ENCODE data around the gene MTR.
"Not testable (repeated sequence)": the region's sequence is repeated elsewhere in the genome, so short reads cannot be mapped to it uniquely, and the experiment has no call there.

Gene MTR

DNA sequence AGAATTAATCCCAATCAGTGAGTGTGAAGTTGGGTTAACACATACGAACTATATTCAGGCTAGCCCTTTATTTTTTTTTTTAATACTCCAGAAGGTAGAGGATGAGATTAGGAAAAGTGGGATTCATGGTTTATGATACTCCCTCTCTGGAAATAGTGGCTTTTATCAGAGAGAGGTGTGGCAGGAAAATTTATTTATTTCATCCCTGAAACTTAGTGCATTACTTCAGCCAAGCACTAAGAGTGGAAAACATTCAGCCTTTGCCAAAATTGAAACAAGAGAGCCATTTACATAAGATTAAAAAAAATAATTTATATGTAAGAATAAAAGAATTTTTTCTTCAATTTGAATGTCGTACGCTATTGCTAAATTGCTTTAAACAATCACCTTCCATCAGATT is 35.0 kb downstream of the MTR start:
- no peak for DNase-seq (ENCODE audit: low read depth in 1 of 2, low spot score in 1 of 2)

DNA sequence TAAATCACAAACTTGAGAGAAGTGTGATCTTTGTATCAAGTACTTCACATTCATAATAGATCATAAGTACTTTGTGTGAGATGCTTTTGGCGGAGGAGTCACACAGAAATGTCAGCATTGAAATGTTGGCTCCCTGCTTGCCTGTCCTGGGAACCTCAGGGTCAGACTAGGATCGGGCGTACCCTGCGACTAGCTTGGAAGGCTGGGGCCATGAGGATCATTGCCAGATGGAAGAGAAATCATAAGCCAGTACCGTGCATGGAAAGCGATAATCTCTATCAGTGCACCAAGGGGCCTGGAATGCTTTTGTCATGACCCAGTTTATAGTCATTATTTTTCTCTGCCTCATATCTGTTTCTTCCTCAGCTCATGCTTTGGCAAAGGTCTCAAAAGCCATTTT is 35.5 kb downstream of the MTR start:
- DNase-seq (ENCODE audit: low read depth in 1 of 2, low spot score in 1 of 2), result no peak

DNA sequence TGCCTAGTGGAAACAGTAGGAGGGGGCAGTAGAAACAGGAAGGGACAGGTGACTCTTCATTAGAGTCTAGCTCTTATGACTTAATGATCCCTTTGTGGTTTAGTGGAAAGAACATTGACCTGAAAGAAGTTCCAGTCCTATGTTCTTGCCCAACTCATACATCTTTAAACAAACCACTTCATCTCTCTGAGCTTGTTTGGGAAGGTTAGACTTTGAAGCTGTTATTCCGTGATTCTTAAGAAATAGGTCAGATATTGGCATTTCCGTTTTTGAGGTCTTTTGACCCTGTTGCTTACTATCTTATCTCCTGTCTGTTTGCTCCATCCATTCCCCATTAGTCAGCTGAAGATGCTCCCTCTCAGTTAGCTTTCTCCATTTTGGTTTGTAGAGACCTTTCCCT is 38.5 kb downstream of the MTR start:
- DNase-seq (ENCODE audit: low read depth in 1 of 2, low spot score in 1 of 2), result no peak

DNA sequence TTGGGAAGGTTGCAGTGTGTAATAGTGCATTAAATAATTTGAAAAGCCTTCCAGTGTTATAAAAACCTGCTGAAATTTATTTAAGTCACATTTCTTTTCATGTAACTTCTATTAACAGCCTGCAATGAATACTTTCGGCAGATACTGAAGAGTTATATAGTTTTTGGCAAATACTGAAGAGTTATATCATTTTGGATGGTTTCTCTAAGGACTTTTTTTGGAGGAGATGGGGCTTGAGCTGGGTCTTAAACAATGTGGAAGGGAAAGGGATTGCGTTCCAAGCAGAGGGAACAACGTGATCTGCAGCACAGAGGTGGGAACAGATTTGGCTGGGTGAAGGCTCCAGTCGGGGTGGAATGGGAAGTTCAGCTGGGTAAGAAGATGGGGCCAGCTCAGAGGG is 39.8 kb downstream of the MTR start:
- no peak for DNase-seq (ENCODE audit: low read depth in 1 of 2, low spot score in 1 of 2)

DNA sequence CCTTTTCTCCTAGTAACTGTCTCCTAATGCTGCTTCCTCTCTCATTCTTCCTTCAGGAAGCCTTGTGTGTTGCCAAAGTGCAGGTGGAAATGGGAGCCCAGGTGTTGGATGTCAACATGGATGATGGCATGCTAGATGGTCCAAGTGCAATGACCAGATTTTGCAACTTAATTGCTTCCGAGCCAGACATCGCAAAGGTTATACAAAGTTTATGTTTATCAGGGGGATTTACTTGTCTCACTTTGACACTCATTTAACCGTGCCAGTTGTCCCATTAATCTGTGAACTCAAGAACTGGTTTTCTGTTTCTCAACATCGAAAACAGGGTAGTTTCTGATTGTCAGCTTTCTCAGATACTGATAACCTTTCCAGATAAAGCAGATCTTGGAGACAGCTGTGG is 40.4 kb downstream of the MTR start:
- DNase-seq (ENCODE audit: low read depth in 1 of 2, low spot score in 1 of 2), result no peak

DNA sequence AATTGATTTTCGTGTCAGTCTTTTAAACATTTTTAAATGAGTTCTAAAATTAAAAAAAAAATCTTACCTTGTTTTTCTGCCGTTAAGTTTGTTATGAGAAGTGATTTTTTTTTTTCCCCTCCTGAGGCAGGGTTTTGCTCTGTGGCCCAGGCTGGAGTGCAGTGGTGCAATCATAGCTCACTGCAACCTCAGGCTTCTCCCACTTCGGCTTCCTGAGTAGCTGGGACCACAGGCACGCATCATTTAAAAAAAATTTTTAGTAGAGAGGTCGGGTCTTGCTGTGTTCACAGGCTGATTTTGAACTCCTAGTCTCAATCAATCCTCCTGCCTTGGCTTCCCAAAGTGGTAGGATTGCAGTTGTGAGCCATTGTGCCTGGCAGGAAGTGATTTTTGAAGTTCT is 41.1 kb downstream of the MTR start:
- no peak for DNase-seq (ENCODE audit: low read depth in 1 of 2, low spot score in 1 of 2)

DNA sequence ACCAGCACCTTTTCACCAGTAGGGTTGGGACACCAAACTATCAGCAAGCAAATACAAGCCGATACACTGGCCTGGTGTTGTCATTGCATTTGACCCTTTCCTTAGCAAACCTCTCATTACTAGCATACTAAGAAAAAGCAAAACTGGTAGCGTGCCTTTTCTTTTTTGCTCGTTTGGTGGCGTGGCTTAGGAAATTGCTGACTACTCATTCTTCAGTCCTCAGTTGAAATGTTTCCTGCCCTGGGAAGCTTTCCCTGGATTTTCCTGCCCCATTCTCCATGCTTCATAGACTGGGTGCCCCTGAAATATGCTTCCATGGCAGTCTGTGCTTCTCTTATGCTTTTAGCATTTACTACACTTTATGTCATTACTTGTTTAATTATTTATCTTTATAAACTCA is 42.0 kb downstream of the MTR start:
- DNase-seq (ENCODE audit: low read depth in 1 of 2, low spot score in 1 of 2), result no peak

DNA sequence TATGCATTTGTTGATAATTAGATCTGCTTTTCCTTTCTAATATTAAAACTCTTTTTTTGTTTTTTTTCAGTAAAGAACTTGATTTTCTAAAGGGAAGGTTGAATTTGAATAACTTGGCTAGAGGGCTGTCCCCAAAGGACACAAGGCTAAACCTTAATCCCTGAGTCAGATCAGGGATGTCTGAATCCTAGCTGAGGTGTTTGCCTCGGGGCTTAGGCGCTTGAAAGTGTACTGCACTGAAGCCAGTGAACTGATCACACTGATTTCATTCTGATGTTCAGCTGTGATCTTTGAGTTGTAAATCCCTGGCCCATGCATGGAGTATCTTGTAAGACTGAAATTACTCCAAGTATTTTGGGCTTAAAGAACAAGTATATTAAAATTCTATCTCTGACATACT is 42.8 kb downstream of the MTR start:
- DNase-seq (ENCODE audit: low read depth in 1 of 2, low spot score in 1 of 2), result no peak

DNA sequence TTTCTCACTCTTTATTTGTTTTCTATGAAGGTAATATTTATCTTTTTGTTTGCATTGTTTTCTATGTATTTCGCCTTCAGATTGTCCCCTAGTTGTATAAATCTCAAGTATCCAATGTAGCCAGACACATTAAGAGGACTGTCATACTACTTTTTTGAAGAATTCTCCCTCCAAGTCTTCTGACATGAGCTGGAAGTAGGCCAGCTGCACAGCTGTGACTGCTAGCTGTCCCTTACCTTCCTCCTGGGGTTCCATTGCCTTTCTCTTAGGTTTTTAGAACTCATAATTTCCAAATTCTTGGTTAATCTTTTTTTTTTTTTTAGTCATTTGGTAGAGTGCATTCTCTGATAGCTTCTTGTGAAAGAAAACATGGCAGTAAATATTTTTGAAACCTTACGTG is 46.2 kb downstream of the MTR start:
- no peak for DNase-seq (ENCODE audit: low read depth in 1 of 2, low spot score in 1 of 2)

DNA sequence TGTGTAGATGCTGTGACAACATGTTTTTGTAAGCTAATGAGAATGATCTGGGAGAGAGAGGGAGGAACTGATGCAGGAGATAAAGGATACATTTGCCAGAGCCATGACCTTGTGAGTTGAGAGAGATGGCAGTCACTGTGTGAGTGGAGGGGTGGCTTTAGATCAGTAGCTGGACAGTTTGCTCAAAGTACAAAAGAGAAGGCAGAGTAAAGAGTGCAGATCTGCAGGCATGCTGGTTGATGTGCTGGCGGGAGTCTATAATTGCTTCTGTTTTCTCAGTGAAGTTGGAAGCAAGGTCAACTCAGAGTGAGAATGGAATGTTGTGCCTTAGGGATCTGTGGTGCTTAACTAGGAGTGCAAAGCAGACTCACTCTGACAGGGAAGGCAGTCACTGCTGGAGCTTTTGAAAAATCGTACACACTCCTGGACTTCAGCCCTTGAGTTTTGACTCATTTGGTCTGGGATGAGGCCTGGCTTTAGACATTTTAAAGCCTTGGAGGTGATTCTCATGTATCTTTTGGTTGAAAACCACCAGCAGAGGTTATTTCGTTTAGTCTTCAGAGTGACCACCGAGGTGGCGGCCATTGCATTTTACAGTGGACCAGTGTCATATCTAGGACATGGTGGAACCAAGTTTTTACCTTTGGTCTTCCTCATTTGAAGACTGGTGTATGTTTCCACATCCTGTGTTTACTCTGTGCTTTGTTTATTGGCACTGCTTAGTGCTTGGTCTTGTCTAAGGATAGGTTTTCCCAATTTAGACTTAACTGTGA is 49.6 kb downstream of the MTR start:
- no peak for DNase-seq (ENCODE audit: low read depth in 1 of 2, low spot score in 1 of 2)

DNA sequence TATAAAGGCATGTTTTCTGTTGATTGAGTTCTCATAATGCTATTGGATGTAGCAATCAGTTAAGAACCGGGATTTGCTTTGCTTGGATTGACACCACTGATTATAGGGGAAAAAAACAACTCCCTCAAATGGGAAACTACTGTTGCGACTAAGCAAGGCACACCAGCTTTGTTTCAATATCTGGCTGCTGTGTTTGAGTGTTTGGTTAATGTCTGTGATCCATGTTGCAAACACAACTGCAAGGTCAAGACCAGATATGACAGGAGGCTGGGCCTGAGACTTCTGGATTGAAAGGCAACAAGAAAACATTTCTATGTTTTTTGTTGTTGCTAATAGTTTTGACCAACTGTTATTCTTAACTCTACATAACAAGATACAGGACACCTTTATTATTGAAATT is 50.7 kb downstream of the MTR start:
- no peak for DNase-seq (ENCODE audit: low read depth in 1 of 2, low spot score in 1 of 2)

DNA sequence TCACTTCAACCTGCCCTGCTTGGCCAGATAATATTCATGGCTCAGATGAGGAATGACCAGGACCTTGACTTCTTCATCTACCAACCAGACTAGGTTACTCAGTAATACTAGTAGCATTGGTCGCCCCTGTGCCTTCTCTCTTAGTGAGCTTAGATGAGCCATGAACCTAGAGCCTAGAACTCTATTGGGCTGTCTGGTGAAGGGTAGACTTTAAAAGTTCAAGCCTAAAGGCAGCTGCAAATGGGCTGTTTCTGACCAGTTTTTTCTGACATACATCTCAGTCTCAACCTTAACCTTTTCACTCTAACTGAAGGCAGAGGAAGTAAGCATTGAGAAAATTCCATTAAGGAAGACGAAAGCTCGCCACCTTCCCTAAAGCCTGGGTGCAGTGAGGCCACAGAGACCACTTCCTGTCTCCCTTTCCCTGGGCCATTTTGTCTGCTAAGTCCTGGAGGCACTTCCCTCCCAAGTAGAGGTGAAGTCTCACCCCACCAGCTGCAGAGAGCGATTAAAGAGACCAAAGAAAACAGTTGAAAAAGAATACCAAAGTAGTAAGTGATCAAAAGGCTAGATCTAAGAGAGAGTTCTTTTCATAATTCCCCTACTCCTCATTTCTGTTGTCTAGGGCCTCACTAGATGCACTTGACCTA is 53.3 kb downstream of the MTR start:
- DNase-seq (ENCODE audit: low read depth in 1 of 2, low spot score in 1 of 2), result no peak

DNA sequence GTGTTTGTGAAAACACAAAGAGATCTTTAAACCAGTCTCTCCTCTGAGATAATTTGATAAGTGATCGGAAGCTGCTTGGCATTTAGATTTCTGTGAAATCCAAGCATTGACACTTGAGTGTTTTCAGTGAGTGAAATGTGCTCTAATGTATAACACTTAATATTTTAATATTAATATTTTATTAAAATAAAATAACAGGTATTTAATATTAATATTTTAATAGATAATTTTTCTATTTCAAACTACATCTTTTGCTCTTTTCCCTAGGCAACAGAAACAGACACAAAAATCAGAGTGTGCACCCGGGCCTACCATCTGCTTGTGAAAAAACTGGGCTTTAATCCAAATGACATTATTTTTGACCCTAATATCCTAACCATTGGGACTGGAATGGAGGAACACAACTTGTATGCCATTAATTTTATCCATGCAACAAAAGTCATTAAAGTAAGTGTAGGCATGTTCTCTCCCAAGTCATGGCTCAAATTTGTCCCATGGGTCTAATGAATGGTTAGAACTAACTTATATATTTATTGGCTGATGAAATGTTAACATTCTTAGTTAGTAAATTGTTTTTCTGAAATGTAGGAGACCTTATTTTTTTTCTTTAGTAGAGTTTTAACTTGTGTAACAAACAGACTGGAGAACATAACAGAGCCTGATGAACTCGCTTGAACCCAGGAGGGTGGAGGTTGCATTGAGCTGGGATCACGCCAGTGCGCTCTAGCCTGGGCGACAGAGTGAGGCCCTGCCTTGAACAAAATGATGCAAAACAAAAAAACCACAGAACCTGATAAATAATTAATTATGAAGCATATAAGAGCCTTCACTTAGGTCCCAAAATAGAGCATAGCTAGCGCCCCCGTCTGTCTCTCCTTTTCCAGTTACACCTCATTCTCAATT is 55.2 kb downstream of the MTR start:
- DNase-seq (ENCODE audit: low read depth in 1 of 2, low spot score in 1 of 2), result no peak

DNA sequence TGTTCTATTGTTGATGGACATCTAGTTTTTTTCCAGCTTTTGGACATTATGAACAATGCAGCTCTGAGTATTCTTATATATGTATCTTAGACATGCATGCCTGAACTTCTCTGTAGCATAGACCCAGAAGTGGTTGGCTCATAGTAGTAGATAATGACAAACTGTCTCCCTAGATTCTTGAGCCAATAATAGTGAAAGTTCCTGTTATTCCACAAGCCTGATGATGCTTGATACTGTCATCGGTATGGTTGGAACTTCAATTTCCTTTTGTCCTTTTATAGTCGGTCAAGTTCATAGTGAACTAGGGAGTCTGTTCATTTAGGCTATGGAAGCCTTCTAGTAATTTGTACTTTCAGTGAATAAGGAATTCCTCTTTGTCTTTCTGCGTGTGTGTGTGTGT is 56.8 kb downstream of the MTR start:
- no peak for DNase-seq (ENCODE audit: low read depth in 1 of 2, low spot score in 1 of 2)

DNA sequence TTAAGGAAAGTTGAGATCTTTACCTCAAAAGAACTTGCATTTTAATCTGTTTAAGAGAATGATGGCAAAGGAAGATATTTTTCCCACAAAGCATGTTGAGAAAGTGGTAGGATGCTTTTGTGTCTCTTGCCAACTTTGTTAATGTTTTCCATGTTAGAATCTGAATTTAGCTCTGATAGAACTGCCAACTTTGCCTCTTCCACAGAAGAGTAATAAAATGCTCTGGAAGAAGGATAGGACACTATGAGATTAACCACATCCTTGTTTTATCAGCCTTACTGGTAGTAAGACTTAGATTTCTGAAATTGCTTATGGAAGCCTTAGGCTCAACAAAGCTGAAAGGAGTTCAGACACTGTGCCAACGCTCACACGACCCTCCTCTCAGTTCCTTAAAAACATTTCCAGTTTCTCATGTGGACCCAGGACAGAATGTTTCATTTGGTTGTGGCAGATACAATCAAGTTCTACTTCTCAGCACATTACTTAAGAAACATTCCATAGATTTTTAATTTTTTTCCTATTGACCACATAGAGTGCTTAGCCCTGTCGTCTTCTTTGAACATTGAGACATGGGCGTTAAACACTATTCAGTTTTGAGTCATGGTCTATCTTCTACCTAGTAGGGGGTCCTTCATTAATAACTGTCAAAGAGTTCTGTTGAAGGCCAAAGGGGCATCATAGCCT is 59.0 kb downstream of the MTR start:
- no peak for DNase-seq (ENCODE audit: low read depth in 1 of 2, low spot score in 1 of 2)

DNA sequence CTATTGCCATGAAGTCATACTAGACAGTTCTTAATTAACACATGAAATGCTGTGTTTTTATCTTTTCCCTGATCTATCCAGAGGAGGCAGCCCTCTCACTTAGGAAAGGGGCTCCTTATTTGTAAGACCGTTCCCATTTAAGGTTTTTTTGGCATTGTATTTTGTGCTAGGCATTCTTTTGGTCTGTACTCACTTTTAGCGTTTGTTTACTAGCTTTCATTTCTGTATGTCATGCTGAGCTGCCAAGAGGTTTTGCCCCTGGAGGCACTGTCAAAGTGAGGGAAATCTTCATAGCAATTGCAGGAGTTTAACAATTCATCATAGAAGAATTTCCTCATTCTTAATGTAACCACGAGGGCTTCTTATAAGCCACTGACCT is 59.5 kb downstream of the MTR start:
- DNase-seq (ENCODE audit: low read depth in 1 of 2, low spot score in 1 of 2), result no peak

DNA sequence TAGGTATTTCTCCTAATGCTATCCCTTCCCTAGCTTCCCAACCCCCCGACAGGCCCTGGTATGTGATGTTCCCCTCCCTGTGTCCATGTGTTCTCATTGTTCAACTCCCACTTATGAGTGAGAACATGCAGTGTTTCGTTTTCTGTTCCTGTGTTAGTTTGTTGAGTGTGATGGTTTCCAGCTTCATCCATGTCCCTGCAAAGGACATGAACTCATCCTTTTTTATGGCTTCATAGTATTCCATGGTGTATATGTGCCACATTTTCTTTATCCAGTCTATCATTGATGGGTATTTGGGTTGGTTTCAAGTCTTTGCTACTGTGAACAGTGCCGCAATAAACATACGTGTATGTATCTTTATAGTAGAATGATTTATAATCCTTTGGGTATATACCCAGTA is 61.6 kb downstream of the MTR start:
- DNase-seq (ENCODE audit: low read depth in 1 of 2, low spot score in 1 of 2), result not testable (repeated sequence)

DNA sequence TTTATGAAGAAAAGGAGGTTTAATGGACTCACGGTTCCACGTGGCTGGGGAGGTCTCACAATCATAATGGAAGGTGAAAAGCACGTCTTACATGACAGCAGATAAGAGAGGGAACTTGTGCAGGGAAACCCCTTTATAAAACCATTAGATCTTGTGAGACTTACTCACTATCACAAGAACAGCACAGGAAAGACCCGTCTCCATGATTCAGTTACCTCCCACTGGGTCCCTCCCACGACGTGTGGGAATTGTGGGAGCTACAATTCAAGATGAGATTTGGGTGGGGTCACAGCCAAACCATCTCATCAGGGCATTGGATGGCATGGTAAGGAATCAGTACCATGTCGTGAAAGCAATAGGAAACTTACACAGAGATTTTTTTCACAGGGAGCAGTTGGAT is 63.1 kb downstream of the MTR start:
- DNase-seq (ENCODE audit: low read depth in 1 of 2, low spot score in 1 of 2), result no peak

DNA sequence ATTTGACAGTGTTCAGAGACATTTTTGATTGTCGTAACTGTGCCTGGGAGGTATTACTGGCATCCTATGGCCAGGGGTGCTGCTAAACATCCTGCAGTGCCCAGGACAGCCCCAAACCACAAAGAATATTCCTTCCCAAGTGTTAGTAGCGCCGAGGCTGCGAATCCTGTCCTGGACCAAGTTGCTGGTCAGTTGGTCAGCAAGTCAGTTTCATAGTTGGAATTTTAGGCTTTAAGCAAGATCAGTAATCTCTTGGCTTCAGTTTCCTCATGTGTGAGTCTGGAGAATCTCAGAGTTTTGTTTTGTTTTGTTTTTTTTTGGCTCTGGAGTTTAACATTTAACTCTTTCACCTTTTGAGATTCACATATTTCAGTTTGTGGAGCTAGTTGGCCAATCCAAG is 65.0 kb downstream of the MTR start:
- no peak for DNase-seq (ENCODE audit: low read depth in 1 of 2, low spot score in 1 of 2)

DNA sequence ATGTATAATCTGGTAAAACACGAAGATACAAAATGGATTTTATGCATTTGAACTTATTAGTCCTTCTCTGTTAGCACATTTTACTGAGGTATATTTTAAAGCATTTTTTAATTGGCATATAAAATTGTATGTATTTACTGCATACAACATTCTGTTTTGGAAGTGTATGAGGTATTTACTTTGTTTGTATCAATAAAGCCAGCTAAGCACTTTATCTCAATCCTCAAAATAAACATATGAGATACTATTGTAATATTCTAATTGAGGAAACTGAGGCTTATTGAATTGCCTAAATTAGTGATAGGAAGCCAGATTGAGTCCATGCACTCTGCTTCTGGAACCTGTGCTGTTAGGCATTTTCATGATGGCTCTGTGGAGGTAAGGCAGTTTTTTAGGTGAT is 65.6 kb downstream of the MTR start:
- DNase-seq (ENCODE audit: low read depth in 1 of 2, low spot score in 1 of 2), result no peak

DNA sequence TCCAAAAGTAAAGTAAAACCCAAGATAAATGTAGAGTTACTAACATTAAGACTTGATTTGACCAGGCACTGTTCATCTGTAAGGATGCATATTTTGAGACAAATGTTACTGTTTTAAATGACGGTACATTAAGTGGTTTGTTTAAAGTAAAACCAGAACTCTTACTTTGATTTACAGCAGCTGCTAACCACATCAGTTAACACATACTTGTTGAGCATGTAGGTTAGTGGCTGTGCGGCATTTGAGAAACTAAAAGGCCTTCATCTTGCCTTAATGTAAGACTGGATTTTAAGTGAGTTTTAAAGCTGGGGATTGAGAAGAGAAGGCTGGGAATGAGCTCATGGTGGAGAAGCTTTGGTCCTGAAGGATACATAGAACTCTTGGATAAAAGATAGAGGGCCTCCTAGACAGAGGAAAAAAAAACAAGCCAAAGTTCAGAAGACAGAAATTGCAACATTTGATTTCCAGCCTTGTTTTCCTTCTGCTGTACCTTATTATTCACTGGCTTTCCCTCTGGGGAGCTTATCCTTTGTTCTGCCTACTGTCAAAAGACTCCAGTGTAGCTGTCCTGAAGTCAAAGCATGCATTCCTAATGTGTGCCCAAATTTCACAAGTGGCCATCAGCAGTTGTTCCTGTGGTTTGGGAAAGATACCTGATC is 66.6 kb downstream of the MTR start:
- no peak for DNase-seq (ENCODE audit: low read depth in 1 of 2, low spot score in 1 of 2)
